ENCODE measurements around the gene SRCIN1.

SRCIN1 gene

DNA sequence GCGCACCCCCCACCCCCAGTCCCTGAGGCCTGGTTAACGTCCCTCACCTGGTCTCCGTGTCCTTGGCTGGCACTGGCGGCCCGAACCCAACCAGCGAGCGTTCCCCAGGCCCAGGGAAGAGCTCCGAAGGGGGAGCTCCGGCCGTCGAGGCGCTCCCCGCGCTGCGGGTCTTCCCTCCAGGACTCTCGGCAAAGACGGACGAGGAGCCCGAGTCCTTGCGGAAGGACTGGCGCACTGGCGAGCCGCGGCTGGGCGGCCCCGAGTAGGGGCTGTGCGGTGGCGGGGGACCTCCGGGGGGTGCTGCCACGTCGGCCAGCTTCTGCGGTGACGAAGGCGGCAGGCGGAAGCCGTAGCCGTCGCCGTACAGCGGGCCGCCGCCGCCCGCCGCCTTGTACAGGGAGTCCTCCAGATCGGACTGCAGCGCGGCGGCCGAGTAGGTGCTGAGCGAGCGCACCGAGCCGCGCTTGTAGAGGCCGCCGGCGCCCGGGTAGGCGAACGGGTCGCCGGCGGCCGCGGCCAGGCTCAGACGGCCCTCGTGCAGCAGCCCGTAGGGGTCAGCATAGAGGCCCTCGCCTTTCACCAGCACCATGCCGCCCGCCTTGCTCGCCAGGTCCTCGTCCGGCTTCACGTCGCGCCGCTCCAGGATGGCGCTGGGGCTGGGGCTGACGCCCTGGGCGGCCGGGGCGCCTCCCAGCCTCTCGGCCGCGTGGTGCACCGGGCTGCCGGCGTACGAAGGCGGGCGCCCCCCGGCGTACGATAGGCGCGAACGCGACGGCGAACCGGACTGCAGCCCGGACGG is 44.1 kb downstream of the SRCIN1 start:
- TF ChIP-seq GATA2 (IDR thresholded peaks at IDR 0.05; ENCODE audit: low read depth, low read length): no peak
- no peak for TF ChIP-seq GATA3 (IDR thresholded peaks at IDR 0.05; ENCODE audit: low read depth, low read length)

DNA sequence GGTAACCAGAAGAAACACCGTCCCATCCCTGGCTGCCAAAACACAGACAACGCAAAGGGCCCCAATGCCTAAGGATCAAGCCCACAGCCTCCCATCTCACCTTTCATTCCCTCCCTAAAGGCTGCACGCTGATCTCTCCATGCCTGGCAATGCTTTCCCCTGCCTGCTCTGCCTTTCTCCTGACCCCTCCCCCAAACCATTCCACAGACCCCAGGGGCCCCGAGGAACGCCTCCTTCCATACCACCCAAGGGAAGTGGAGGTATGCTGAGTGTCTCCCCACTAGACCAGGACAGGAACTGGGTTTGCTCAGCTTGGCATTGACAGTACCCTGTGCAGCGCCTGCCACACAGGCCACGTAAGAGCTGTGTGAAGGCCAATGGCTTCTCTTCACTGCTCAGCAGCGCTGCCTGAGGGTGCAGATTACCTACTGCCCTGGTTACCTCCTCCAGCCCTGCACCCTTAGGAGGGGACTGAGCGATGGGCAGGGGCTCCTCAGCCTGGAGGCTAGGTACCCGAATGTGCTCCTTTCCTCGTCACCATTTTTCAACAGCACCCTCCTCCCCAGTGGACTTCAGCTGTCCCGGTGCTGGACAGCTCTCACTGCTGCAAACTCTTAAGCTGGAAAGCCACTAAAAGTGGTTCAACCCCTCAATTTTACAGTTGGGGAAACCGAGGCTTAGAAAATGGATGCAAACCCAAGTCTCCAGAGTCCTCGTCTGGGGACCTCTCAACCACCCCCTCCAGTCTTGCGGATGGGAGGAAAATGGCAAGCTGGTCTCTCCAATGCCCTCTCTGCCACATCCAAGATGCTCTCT is 45.0 kb downstream of the SRCIN1 start:
- TF ChIP-seq GATA2 (IDR thresholded peaks at IDR 0.05; ENCODE audit: low read depth, low read length) (no peak), GATA3 (IDR thresholded peaks at IDR 0.05; ENCODE audit: low read depth, low read length) (no peak)

DNA sequence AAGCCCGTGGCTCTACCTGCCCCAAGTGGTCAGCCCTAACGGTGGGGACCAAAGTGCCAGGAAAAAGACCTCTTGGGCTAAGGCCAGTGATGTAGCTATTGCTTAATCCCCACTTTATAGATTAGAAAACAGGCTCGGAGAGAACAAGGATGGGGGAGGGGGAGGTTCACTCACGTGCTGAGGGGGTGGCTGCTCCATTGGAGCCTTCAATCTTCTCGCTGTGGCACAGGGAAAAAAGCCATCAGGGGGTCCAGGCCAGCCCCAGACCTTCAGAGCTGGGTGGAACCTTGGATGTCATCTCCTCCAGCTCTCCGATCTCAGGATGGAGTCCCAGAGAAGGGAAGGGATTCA is 45.9 kb downstream of the SRCIN1 start:
- TF ChIP-seq GATA3 (IDR thresholded peaks at IDR 0.05; ENCODE audit: low read depth, low read length) (no peak), GATA2 (IDR thresholded peaks at IDR 0.05; ENCODE audit: low read depth, low read length) (no peak)

DNA sequence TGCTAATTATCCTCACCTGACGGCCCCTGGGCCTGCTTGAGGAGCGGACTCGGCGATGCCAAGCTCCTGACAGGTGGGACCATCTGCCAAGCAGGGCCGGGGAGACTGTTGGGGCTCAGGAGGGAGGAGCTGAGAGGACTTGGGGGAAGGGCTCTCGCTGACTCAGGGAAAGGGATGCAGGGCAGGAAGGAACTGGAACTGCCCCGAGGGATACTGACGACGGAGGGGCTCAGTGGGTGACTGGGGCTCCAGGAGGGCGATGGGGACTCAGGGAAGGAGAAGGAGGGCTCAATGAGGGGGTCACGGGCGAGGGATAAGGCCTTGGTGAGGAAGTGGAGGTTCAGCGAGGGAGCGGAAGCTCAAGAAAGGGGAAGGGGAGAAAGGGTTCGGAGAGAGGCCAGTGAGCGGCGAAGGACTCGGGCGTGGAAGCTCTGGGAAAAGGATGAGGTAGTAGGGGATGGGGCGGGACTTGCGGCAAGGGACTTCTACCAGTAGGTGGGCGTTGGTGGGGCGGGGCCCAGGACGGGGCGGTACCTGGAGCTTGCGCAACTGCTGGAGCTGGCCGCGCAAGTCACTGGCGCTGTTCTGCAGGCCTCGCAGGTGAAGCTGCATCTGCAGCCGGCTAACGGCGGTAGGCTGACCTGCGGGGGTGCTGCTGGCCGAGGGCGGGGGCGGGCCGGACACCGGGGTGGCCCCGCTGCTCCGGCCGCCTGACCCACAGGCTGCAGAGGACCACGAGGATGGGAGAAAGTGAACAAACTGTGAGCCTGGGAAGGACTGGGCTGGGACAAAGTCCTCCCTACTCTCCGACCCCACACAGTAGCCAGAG is 46.5 kb downstream of the SRCIN1 start:
- no peak for TF ChIP-seq GATA3 (IDR thresholded peaks at IDR 0.05; ENCODE audit: low read depth, low read length)
- TF ChIP-seq GATA2 (IDR thresholded peaks at IDR 0.05; ENCODE audit: low read depth, low read length): no peak

- no peak for TF ChIP-seq GATA2 (IDR thresholded peaks at IDR 0.05; ENCODE audit: low read depth, low read length)
- TF ChIP-seq GATA3 (IDR thresholded peaks at IDR 0.05; ENCODE audit: low read depth, low read length): no peak
These were observed 47.1 kb downstream of the SRCIN1 start for GRCh38 chr17:38558728-38559050.

DNA sequence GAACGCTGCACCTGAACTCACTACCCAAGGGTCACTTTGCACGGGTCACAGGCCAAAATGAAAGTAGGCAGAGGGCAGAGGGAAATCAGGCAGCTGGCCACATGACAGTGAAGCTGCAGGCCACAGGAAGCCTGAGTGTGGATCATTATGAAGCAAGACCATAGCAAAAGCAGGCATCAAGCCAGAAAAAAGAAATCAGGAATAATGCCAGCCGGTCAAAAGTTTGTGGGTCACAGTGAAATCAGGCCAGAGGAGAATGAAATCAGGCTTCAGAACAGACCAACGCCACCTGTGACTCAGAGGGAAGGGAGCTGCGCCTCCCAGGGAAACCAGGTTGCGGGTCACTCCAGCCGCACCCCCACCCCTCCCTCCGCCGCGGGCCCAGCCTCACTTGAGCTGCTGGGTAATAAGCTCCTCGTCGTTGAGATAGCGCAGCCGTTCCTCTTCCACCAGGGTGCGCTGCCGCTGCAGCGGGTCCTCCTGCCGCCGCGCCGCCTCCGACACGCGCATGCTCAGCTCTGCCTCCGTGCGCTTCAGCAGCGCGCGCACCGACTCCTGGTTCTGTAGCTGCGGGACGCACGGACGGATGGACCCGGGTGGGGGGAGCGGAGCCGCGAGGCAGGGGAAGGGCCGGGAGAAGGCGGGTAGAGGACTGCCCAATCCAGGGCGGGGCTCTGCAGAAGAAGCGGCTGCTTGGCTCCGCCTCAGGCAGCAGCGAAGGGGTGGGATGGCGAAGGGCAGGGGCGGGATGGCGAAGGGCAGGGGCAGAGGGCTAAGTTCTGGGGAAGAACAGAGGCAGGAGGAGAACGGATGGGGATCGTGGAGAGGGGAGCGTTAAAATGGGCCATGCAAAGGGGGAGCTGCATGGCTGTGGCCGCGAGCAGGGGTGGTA is 47.7 kb downstream of the SRCIN1 start:
- TF ChIP-seq GATA3 (IDR thresholded peaks at IDR 0.05; ENCODE audit: low read depth, low read length) (no peak), GATA2 (IDR thresholded peaks at IDR 0.05; ENCODE audit: low read depth, low read length) (no peak)

DNA sequence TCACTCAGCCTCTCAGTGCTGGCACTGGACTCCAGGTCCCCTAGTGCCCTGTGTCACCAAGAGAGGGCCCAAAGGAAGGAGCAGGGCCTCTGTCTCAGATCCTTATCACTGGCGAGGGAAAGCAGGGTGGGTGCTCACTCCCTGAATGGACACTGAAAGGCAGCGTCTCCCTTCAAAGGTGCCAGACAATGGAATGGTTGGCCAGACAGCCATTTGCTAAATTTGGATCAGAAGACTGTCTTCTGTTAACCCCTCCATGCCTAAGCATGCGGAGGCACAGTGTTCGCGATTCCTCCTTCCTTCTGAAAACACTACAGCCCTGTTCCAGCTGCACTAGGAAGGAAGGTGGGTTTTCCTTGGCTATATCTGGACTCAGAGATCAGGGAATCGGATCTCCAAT is 48.4 kb downstream of the SRCIN1 start:
- TF ChIP-seq GATA2 (IDR thresholded peaks at IDR 0.05; ENCODE audit: low read depth, low read length) (peak; percentile 37; the same call in 1 of the 2 replicates), GATA3 (IDR thresholded peaks at IDR 0.05; ENCODE audit: low read depth, low read length) (no peak)

DNA sequence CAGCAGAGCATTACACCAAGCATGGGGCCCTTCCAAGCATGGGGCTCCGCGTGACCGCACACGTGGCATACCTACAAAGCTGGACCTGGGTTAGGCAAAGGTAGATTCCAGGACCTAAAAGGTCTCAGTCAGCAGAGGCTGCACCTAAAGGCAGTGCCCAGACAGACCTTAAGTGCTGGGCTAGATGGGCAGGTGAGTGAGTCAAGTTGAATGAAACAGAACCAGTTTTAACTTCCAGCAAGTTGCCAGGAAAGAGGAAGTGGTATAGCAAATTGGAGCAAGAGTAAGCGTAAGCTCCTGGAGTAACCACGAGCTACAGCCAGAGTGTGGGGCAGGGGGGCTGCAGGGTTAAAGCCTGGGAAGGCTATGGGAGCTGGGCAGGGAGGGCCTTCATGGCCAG is 49.5 kb downstream of the SRCIN1 start:
- TF ChIP-seq GATA2 (IDR thresholded peaks at IDR 0.05; ENCODE audit: low read depth, low read length): no peak
- no peak for TF ChIP-seq GATA3 (IDR thresholded peaks at IDR 0.05; ENCODE audit: low read depth, low read length)

DNA sequence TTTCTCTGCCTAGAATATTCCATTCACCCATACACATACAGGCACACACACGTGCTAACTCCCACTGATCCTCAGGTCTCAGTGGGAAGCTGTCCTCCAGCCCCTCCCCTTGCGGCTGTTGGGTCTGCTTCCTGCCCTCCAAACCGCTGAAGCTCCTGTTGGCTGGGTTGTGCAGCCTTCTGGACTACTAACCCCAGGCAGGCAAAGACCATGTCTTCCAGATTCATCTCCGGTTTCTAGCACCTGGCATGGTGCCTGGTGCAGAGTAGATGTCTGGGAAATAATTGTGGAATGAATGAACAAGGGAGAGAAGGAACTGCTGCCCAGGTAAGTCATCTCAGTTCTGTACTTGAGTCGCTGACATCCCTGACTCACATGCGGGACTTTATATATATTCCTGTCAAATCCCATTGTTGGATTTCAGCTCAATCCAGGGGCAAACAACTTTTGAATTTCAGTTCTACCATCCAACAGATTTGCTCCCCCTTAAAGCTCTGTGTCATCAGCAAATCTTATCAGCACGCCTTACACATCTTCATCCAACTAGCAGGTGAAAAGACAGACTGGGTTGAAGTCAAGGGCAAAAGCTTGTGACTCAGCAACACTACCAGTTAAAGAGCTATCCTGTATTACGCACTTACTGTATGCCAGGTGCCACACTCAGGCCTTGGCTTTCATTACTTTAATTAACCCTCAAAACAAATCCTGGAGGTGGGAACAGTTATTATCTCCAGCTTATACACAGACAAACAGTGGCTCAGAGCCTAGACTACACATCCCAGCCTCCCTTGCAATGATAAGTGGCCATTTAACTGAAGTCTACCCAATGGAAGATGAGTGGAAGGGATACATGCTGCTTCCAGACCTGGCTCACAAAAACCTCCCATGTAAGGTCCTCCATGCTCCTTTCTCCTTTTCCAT is 51.1 kb downstream of the SRCIN1 start:
- TF ChIP-seq GATA3 (IDR thresholded peaks at IDR 0.05; ENCODE audit: low read depth, low read length) (no peak), GATA2 (IDR thresholded peaks at IDR 0.05; ENCODE audit: low read depth, low read length) (no peak)

DNA sequence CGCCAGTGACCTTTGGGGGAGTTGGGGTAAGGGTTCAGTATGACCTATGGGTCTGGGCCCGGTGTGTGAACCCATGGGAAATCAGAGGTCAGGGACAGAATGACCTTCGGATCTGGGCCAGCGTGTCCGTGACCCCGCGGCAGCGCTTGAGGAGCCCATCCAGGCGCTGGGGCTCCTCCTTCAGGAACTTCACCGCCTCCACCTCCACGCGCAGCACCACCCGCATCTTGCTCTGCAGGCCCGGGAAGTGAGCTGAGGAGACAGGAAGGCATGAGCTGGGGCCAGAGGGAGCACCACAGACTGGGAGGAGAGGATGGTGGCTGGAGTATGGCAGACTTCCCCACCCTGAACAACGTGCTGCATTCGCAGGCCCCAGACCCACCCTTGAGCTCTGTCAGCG is 53.4 kb downstream of the SRCIN1 start:
- TF ChIP-seq GATA2 (IDR thresholded peaks at IDR 0.05; ENCODE audit: low read depth, low read length) (no peak), GATA3 (IDR thresholded peaks at IDR 0.05; ENCODE audit: low read depth, low read length) (no peak)

GRCh38 chr17:38551121-38551520 is 54.6 kb downstream of the SRCIN1 start:
- TF ChIP-seq GATA3 (IDR thresholded peaks at IDR 0.05; ENCODE audit: low read depth, low read length): no peak

DNA sequence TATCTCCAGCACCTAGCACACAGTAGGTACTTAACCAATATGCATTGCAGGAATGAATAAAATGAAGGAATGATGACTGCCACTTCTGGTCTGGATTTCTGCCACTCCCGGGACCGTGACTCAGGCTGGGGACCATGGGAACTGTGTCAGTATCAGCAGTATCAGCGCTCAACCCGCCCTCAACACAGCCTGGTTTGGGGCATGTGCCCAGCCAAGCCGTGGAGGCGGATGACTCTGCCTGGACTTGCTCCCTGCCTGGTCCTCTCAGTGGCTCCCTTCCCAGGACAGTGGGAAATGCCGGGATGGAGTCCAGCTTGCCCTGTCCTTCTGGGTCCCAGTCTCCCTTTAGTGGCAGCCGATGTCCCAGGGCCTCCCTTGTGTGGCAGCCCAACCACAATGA is 55.1 kb downstream of the SRCIN1 start:
- TF ChIP-seq GATA3 (IDR thresholded peaks at IDR 0.05; ENCODE audit: low read depth, low read length) (no peak), GATA2 (IDR thresholded peaks at IDR 0.05; ENCODE audit: low read depth, low read length) (no peak)

All from SH-SY5Y (cell line).